Neural cell (in vitro differentiated cells): ENCODE results near the gene IFITM10. TPM values are rescaled to one million over a fixed set of nuclear protein-coding genes. Genes with fewer than 3 reads are reported as not detected.

ENCODE experiments used
- H2AFZ ChIP-seq: fragments of 200-600, 300-800 bp; sonication (generic), shearing (Covaris generic); 2 replicates; pipeline ENCODE4 v1.6.0; 2014; ENCODE audit warnings: low read depth, mild to moderate bottlenecking, antibody characterized with exemption, low read length, moderate library complexity
- H3F3A ChIP-seq: fragments of 200-600 bp; shearing (Covaris generic); 2 replicates; pipeline ENCODE4 v1.6.1; 2016; ENCODE audit warnings: mild to moderate bottlenecking, moderate library complexity, mixed read lengths, antibody characterized with exemption, low read length; ENCODE audit not compliant: insufficient read depth, poor library complexity, severe bottlenecking
- H3K27ac ChIP-seq: fragments of 200-600, 300-800 bp; sonication (generic), shearing (Covaris generic); 2 replicates; pipeline ENCODE4 v1.5.1; 2014; ENCODE audit warnings: mild to moderate bottlenecking, low read length, moderate library complexity
- H3K27me3 ChIP-seq: fragments of 300-800, 200-600 bp; sonication (generic), shearing (Covaris generic); 2 replicates; pipeline ENCODE4 v1.6.0; 2014; ENCODE audit warnings: mild to moderate bottlenecking, low read depth, low read length, moderate library complexity; ENCODE audit not compliant: insufficient read depth
- H3K36me3 ChIP-seq: fragments of 300-800, 200-600 bp; sonication (generic), shearing (Covaris generic); 2 replicates; pipeline ENCODE4 v1.5.1; 2014; ENCODE audit warnings: mild to moderate bottlenecking, antibody characterized with exemption, low read length, moderate library complexity; ENCODE audit not compliant: insufficient read depth
- H3K4me2 ChIP-seq: fragments of 300-800, 200-600 bp; sonication (generic), shearing (Covaris generic); 2 replicates; pipeline ENCODE4 v1.6.0; 2014; ENCODE audit warnings: mild to moderate bottlenecking, low read length
- H3K4me3 ChIP-seq: fragments of 300-800, 200-600 bp; sonication (generic), shearing (Covaris generic); 2 replicates; pipeline ENCODE4 v1.5.1; 2014; ENCODE audit warnings: mild to moderate bottlenecking, low read length, moderate library complexity
- H3K79me2 ChIP-seq: fragments of 200-600 bp; shearing (Covaris generic); replicated peaks from 2 replicates; pipeline ENCODE4 v1.6.0; 2014; ENCODE audit warnings: mild to moderate bottlenecking, low read length, moderate library complexity; ENCODE audit not compliant: insufficient read depth
- H3K9ac ChIP-seq: fragments of 300-800, 200-600 bp; sonication (generic), shearing (Covaris generic); 2 replicates; pipeline ENCODE4 v1.6.1; 2016; ENCODE audit warnings: mild to moderate bottlenecking, low read length, mixed read lengths
- H3K9me2 ChIP-seq: fragments of 200-600 bp; shearing (Covaris generic); 2 replicates; pipeline ENCODE4 v1.6.1; 2016; ENCODE audit warnings: mild to moderate bottlenecking, low read length, mixed read lengths; ENCODE audit not compliant: insufficient read depth
- H3K9me3 ChIP-seq: fragments of 200-600, 300-800 bp; sonication (generic), shearing (Covaris generic); 2 replicates; pipeline ENCODE4 v1.6.1; 2016; ENCODE audit warnings: mild to moderate bottlenecking, mixed run types, low read length, moderate library complexity, mixed read lengths
- H4K20me1 ChIP-seq: fragments of 200-600 bp; shearing (Covaris generic); 2 replicates; pipeline ENCODE4 v1.6.1; 2016; ENCODE audit warnings: mild to moderate bottlenecking, mixed run types; ENCODE audit not compliant: insufficient read depth
- CTCF ChIP-seq: fragments of 450-650 bp; IDR thresholded peaks from 2 replicates; pipeline ENCODE4 v1.5.1; 2014; ENCODE audit warnings: antibody characterized with exemption, mild to moderate bottlenecking, moderate library complexity; ENCODE audit not compliant: poor library complexity, severe bottlenecking
- EP300 ChIP-seq: fragments of 450-650 bp; conservative IDR thresholded peaks from 2 replicates; pipeline ENCODE4 v1.6.1; 2014; ENCODE audit warnings: antibody characterized with exemption, mild to moderate bottlenecking, moderate library complexity; ENCODE audit not compliant: poor library complexity, severe bottlenecking
- EZH2 ChIP-seq: fragments of 200-600, 300-800 bp; shearing (Covaris generic), sonication (generic); IDR thresholded peaks from 2 replicates; pipeline ENCODE4 v1.6.1; 2014; ENCODE audit warnings: antibody characterized with exemption, low read length, borderline replicate concordance, mild to moderate bottlenecking; ENCODE audit not compliant: insufficient read depth, poor library complexity, severe bottlenecking
- MXI1 ChIP-seq: fragments of 450-650 bp; conservative IDR thresholded peaks from 2 replicates; pipeline ENCODE4 v1.6.1; 2014; ENCODE audit warnings: antibody characterized with exemption, mild to moderate bottlenecking; ENCODE audit not compliant: poor library complexity, severe bottlenecking
- POLR2AphosphoS5 ChIP-seq: IDR thresholded peaks from 2 replicates; pipeline ENCODE4 v1.6.1; 2012
- RAD21 ChIP-seq: fragments of 450-650 bp; conservative IDR thresholded peaks from 2 replicates; pipeline ENCODE4 v1.6.1; 2014; ENCODE audit warnings: antibody characterized with exemption, mild to moderate bottlenecking, moderate library complexity
- REST ChIP-seq: IDR thresholded peaks from 2 replicates; pipeline ENCODE4 v1.6.1; 2012; ENCODE audit warnings: borderline replicate concordance
- SMC3 ChIP-seq: fragments of 450-650 bp; conservative IDR thresholded peaks from 2 replicates; pipeline ENCODE4 v1.6.1; 2014; ENCODE audit warnings: antibody characterized with exemption, mild to moderate bottlenecking, moderate library complexity; ENCODE audit not compliant: poor library complexity
- TAF1 ChIP-seq: IDR thresholded peaks from 2 replicates; pipeline ENCODE4 v1.6.1; 2012; ENCODE audit warnings: low read depth
- polyA plus RNA-seq: library from polyadenylated mRNA; depleted of rRNA; stranded (reverse); fragments of >200 nt; gene quantifications from 2 replicates; pipeline ENCODE4 v1.2.3, GENCODE V29; 2014

The IFITM10 gene
- polyA plus RNA-seq, 1 donor from 2014 or later: 1.1 TPM

- Histone ChIP-seq H3K9me3 (no peaks in the 10 kb centered on the region), H4K20me1 (no peaks in the 10 kb centered on the region), H3K36me3 (no peaks in the 10 kb centered on the region), H2AFZ (no peak within 1 kb of the TSS), H3K9me2 (no peaks in the 10 kb centered on the region), H3K4me2 (no peak within 1 kb of the TSS), H3K4me3 (no peak within 1 kb of the TSS), H3K27ac (no peak within 1 kb of the TSS), H3K9ac (no peak within 1 kb of the TSS), H3K79me2 (no peaks in the 10 kb centered on the region), H3K27me3 (no peaks in the 10 kb centered on the region), H3F3A (no peaks in the 10 kb centered on the region)
- TF ChIP-seq TAF1: no peak
Measured at GRCh38 chr11:1696608-1697570, 53.5 kb downstream of the IFITM10 start, which contains the start of gene KRTAP5-6. Gene KRTAP5-6 (plus strand): TSS chr11:1697195. CDS start chr11:1697246, 51 bp downstream.

GRCh38 chr11:1695548-1696108 is 54.8 kb downstream of the IFITM10 start:
- Histone ChIP-seq H3K27ac (no peak overlapping the region), H4K20me1 (no peaks in the 10 kb centered on the region), H3K79me2 (no peaks in the 10 kb centered on the region), H3F3A (no peaks in the 10 kb centered on the region), H3K27me3 (no peaks in the 10 kb centered on the region), H3K9me2 (no peaks in the 10 kb centered on the region), H3K36me3 (no peaks in the 10 kb centered on the region), H3K4me3 (no peak overlapping the region), H3K4me2 (no peak overlapping the region), H2AFZ (no peak overlapping the region), H3K9ac (no peak overlapping the region), H3K9me3 (no peaks in the 10 kb centered on the region)
- TF ChIP-seq EP300: no peak
- no peak for TF ChIP-seq MXI1
- TF ChIP-seq POLR2AphosphoS5: no peak
- TF ChIP-seq TAF1: no peak
- no peak for TF ChIP-seq EZH2
- no peak for TF ChIP-seq SMC3
- TF ChIP-seq REST: no peak
- no peak for TF ChIP-seq CTCF
- TF ChIP-seq RAD21: no peak
